Neural cell (in vitro differentiated cells): ENCODE data around the gene NT5DC3. TPM values are rescaled to one million over a fixed set of nuclear protein-coding genes. Genes with fewer than 3 reads are reported as not detected.

Experiments
- H2AFZ ChIP-seq: fragments of 200-600, 300-800 bp; sonication (generic), shearing (Covaris generic); 2 replicates; pipeline ENCODE4 v1.6.0; 2014; ENCODE audit warnings: low read depth, mild to moderate bottlenecking, antibody characterized with exemption, low read length, moderate library complexity
- H3F3A ChIP-seq: fragments of 200-600 bp; shearing (Covaris generic); 2 replicates; pipeline ENCODE4 v1.6.1; 2016; ENCODE audit warnings: mild to moderate bottlenecking, moderate library complexity, mixed read lengths, antibody characterized with exemption, low read length; ENCODE audit not compliant: insufficient read depth, poor library complexity, severe bottlenecking
- H3K27ac ChIP-seq: fragments of 200-600, 300-800 bp; sonication (generic), shearing (Covaris generic); 2 replicates; pipeline ENCODE4 v1.5.1; 2014; ENCODE audit warnings: mild to moderate bottlenecking, low read length, moderate library complexity
- H3K27me3 ChIP-seq: fragments of 300-800, 200-600 bp; sonication (generic), shearing (Covaris generic); 2 replicates; pipeline ENCODE4 v1.6.0; 2014; ENCODE audit warnings: mild to moderate bottlenecking, low read depth, low read length, moderate library complexity; ENCODE audit not compliant: insufficient read depth
- H3K36me3 ChIP-seq: fragments of 300-800, 200-600 bp; sonication (generic), shearing (Covaris generic); 2 replicates; pipeline ENCODE4 v1.5.1; 2014; ENCODE audit warnings: mild to moderate bottlenecking, antibody characterized with exemption, low read length, moderate library complexity; ENCODE audit not compliant: insufficient read depth
- H3K4me2 ChIP-seq: fragments of 300-800, 200-600 bp; sonication (generic), shearing (Covaris generic); 2 replicates; pipeline ENCODE4 v1.6.0; 2014; ENCODE audit warnings: mild to moderate bottlenecking, low read length
- H3K4me3 ChIP-seq: fragments of 300-800, 200-600 bp; sonication (generic), shearing (Covaris generic); 2 replicates; pipeline ENCODE4 v1.5.1; 2014; ENCODE audit warnings: mild to moderate bottlenecking, low read length, moderate library complexity
- H3K79me2 ChIP-seq: fragments of 200-600 bp; shearing (Covaris generic); replicated peaks from 2 replicates; pipeline ENCODE4 v1.6.0; 2014; ENCODE audit warnings: mild to moderate bottlenecking, low read length, moderate library complexity; ENCODE audit not compliant: insufficient read depth
- H3K9ac ChIP-seq: fragments of 300-800, 200-600 bp; sonication (generic), shearing (Covaris generic); 2 replicates; pipeline ENCODE4 v1.6.1; 2016; ENCODE audit warnings: mild to moderate bottlenecking, low read length, mixed read lengths
- H3K9me2 ChIP-seq: fragments of 200-600 bp; shearing (Covaris generic); 2 replicates; pipeline ENCODE4 v1.6.1; 2016; ENCODE audit warnings: mild to moderate bottlenecking, low read length, mixed read lengths; ENCODE audit not compliant: insufficient read depth
- H3K9me3 ChIP-seq: fragments of 200-600, 300-800 bp; sonication (generic), shearing (Covaris generic); 2 replicates; pipeline ENCODE4 v1.6.1; 2016; ENCODE audit warnings: mild to moderate bottlenecking, mixed run types, low read length, moderate library complexity, mixed read lengths
- H4K20me1 ChIP-seq: fragments of 200-600 bp; shearing (Covaris generic); 2 replicates; pipeline ENCODE4 v1.6.1; 2016; ENCODE audit warnings: mild to moderate bottlenecking, mixed run types; ENCODE audit not compliant: insufficient read depth
- EP300 ChIP-seq: fragments of 450-650 bp; conservative IDR thresholded peaks from 2 replicates; pipeline ENCODE4 v1.6.1; 2014; ENCODE audit warnings: antibody characterized with exemption, mild to moderate bottlenecking, moderate library complexity; ENCODE audit not compliant: poor library complexity, severe bottlenecking
- EZH2 ChIP-seq: fragments of 200-600, 300-800 bp; shearing (Covaris generic), sonication (generic); IDR thresholded peaks from 2 replicates; pipeline ENCODE4 v1.6.1; 2014; ENCODE audit warnings: antibody characterized with exemption, low read length, borderline replicate concordance, mild to moderate bottlenecking; ENCODE audit not compliant: insufficient read depth, poor library complexity, severe bottlenecking
- MXI1 ChIP-seq: fragments of 450-650 bp; conservative IDR thresholded peaks from 2 replicates; pipeline ENCODE4 v1.6.1; 2014; ENCODE audit warnings: antibody characterized with exemption, mild to moderate bottlenecking; ENCODE audit not compliant: poor library complexity, severe bottlenecking
- POLR2AphosphoS5 ChIP-seq: IDR thresholded peaks from 2 replicates; pipeline ENCODE4 v1.6.1; 2012
- RAD21 ChIP-seq: fragments of 450-650 bp; conservative IDR thresholded peaks from 2 replicates; pipeline ENCODE4 v1.6.1; 2014; ENCODE audit warnings: antibody characterized with exemption, mild to moderate bottlenecking, moderate library complexity
- SMC3 ChIP-seq: fragments of 450-650 bp; conservative IDR thresholded peaks from 2 replicates; pipeline ENCODE4 v1.6.1; 2014; ENCODE audit warnings: antibody characterized with exemption, mild to moderate bottlenecking, moderate library complexity; ENCODE audit not compliant: poor library complexity
- TAF1 ChIP-seq: IDR thresholded peaks from 2 replicates; pipeline ENCODE4 v1.6.1; 2012; ENCODE audit warnings: low read depth
- polyA plus RNA-seq: library from polyadenylated mRNA; depleted of rRNA; stranded (reverse); fragments of >200 nt; gene quantifications from 2 replicates; pipeline ENCODE4 v1.2.3, GENCODE V29; 2014
- TF ChIP-seq, protein P1 (sequence below): IDR thresholded peaks from 2 replicates; pipeline ENCODE4 v1.6.1; 2012; ENCODE audit warnings: borderline replicate concordance
- TF ChIP-seq, protein P2 (sequence below): fragments of 450-650 bp; IDR thresholded peaks from 2 replicates; pipeline ENCODE4 v1.5.1; 2014; ENCODE audit warnings: antibody characterized with exemption, mild to moderate bottlenecking, moderate library complexity; ENCODE audit not compliant: poor library complexity, severe bottlenecking

NT5DC3 gene
- polyA plus RNA-seq, 1 donor from 2014 or later = 4.0 TPM

DNA sequence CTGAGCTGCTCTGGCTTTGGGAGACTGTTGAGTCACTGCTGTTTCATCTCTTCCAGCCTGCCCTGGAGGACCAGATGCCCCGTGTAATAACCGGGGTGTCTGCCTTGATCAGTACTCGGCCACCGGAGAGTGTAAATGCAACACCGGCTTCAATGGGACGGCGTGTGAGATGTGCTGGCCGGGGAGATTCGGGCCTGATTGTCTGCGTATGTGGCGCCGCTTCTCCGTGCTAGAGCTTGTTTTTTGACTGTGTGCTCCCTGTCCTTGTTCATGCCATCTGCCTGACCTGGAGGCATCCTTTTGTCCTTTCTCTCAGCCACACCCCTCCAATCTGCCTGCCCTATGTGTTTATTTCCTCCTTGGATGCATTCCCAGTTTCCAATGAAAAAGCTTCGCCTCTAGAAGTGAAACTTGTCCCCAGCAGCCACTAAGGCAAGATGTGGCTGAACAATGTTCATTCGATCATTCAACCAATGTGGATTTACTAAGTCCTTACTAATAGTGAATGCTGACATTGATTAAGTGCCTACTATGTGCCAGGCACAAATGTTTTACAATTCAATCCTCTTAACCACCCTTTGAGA is 98.6 kb downstream of the NT5DC3 start:
- Histone ChIP-seq H3K9ac (no peak overlapping the region), H3K4me2 (no peak overlapping the region), H3K9me3 (no peaks in the 10 kb centered on the region), H3K36me3 (no peaks in the 10 kb centered on the region), H3K9me2 (no peaks in the 10 kb centered on the region), H3K4me3 (no peak overlapping the region), H3K27me3 (no peaks in the 10 kb centered on the region), H3K27ac (no peak overlapping the region), H2AFZ (no peak overlapping the region), H3K79me2 (no peaks in the 10 kb centered on the region), H3F3A (no peaks in the 10 kb centered on the region), H4K20me1 (no peaks in the 10 kb centered on the region)
- no peak for TF ChIP-seq SMC3
- no peak for TF ChIP-seq MXI1
- no peak for TF ChIP-seq EZH2
- TF ChIP-seq RAD21 = no peak
- no peak for TF ChIP-seq EP300
- TF ChIP-seq POLR2AphosphoS5 = no peak

DNA sequence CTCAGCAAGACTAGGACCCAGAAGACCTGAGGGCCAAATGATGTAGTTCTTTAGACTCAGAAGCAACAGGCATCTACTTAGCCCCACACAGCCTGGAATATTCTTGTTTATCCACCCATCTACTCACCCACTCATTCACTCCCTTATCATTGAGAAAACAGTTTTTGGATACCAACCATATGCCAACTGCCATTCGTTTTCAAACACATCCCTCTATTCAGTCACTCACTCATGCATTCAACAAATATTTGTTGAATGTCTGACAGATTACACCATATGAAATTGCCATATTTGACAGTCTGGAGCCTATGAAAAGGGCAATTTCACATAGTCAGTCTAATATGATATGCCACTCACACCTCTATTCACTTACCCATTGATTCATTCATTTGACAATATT is 103.2 kb downstream of the NT5DC3 start:
- H3K9ac ChIP-seq = no peak overlapping the region
- no peaks in the 10 kb centered on the region for H3K27me3 ChIP-seq
- H3K27ac ChIP-seq = no peak overlapping the region
- H3K4me2 ChIP-seq = no peak overlapping the region
- H3K9me2 ChIP-seq = no peaks in the 10 kb centered on the region
- no peaks in the 10 kb centered on the region for H3K79me2 ChIP-seq
- H2AFZ ChIP-seq = no peak overlapping the region
- TF ChIP-seq RAD21 = no peak
- no peak for TF ChIP-seq POLR2AphosphoS5
- TF ChIP-seq EP300 = no peak
- TF ChIP-seq, protein P1, sequence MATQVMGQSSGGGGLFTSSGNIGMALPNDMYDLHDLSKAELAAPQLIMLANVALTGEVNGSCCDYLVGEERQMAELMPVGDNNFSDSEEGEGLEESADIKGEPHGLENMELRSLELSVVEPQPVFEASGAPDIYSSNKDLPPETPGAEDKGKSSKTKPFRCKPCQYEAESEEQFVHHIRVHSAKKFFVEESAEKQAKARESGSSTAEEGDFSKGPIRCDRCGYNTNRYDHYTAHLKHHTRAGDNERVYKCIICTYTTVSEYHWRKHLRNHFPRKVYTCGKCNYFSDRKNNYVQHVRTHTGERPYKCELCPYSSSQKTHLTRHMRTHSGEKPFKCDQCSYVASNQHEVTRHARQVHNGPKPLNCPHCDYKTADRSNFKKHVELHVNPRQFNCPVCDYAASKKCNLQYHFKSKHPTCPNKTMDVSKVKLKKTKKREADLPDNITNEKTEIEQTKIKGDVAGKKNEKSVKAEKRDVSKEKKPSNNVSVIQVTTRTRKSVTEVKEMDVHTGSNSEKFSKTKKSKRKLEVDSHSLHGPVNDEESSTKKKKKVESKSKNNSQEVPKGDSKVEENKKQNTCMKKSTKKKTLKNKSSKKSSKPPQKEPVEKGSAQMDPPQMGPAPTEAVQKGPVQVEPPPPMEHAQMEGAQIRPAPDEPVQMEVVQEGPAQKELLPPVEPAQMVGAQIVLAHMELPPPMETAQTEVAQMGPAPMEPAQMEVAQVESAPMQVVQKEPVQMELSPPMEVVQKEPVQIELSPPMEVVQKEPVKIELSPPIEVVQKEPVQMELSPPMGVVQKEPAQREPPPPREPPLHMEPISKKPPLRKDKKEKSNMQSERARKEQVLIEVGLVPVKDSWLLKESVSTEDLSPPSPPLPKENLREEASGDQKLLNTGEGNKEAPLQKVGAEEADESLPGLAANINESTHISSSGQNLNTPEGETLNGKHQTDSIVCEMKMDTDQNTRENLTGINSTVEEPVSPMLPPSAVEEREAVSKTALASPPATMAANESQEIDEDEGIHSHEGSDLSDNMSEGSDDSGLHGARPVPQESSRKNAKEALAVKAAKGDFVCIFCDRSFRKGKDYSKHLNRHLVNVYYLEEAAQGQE = no peak
- TF ChIP-seq, protein P2, sequence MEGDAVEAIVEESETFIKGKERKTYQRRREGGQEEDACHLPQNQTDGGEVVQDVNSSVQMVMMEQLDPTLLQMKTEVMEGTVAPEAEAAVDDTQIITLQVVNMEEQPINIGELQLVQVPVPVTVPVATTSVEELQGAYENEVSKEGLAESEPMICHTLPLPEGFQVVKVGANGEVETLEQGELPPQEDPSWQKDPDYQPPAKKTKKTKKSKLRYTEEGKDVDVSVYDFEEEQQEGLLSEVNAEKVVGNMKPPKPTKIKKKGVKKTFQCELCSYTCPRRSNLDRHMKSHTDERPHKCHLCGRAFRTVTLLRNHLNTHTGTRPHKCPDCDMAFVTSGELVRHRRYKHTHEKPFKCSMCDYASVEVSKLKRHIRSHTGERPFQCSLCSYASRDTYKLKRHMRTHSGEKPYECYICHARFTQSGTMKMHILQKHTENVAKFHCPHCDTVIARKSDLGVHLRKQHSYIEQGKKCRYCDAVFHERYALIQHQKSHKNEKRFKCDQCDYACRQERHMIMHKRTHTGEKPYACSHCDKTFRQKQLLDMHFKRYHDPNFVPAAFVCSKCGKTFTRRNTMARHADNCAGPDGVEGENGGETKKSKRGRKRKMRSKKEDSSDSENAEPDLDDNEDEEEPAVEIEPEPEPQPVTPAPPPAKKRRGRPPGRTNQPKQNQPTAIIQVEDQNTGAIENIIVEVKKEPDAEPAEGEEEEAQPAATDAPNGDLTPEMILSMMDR = no peak
- no peak for TF ChIP-seq SMC3
- no peak for TF ChIP-seq EZH2
- TF ChIP-seq TAF1 = no peak
- TF ChIP-seq MXI1 = no peak
- no peaks in the 10 kb centered on the region for H4K20me1 ChIP-seq
- H3F3A ChIP-seq = no peaks in the 10 kb centered on the region
- H3K9me3 ChIP-seq = no peaks in the 10 kb centered on the region
- H3K36me3 ChIP-seq = no peaks in the 10 kb centered on the region
- no peak overlapping the region for H3K4me3 ChIP-seq
